Dermis blood vessel endothelial cell (primary cell): ENCODE results near the gene ZDHHC18. TPM values are rescaled to one million over a fixed set of nuclear protein-coding genes. Genes with fewer than 3 reads are reported as not detected.
A peak's percentile ranks its signal among the peaks of the same experiment; 100 is the strongest.
"Not testable (repeated sequence)": the region's sequence is repeated elsewhere in the genome, so short reads cannot be mapped to it uniquely, and the experiment has no call there.

Source experiments
- DNase-seq: peaks from one replicate; pipeline ENCODE4 v3.0.0; 2010
- total RNA-seq: library from RNA; depleted of rRNA; stranded (reverse); fragments of >200 nt; gene quantifications from 2 replicates; pipeline ENCODE4 v1.2.3, GENCODE V29; 2014

Gene ZDHHC18
- total RNA-seq, 1 donor from 2014 or later: 6.8 TPM

GRCh38 chr1:26858891-26859640, 32.6 kb downstream of the ZDHHC18 start:
- no peak for DNase-seq

GRCh38 chr1:26861286-26861701, 34.8 kb downstream of the ZDHHC18 start:
- peak; percentile 29 for DNase-seq

- DNase-seq: no peak
Measured at GRCh38 chr1:26861889-26862378, 35.4 kb downstream of the ZDHHC18 start.

- peak; percentile 17 for DNase-seq
Measured at GRCh38 chr1:26862781-26863684, 36.5 kb downstream of the ZDHHC18 start, which contains the start of gene SFN. TSS of gene SFN (plus strand) at chr1:26863149. CDS start at chr1:26863213, 64 bp downstream.

GRCh38 chr1:26863685-26864077, 37.2 kb downstream of the ZDHHC18 start:
- DNase-seq: no peak

- peak; percentile 98 for DNase-seq
Measured at GRCh38 chr1:26864610-26865480, 38.4 kb downstream of the ZDHHC18 start.

- DNase-seq: not testable (repeated sequence)
Measured at GRCh38 chr1:26873097-26873496, 46.6 kb downstream of the ZDHHC18 start.

- no peak for DNase-seq
Measured at GRCh38 chr1:26874896-26875295, 48.4 kb downstream of the ZDHHC18 start.

GRCh38 chr1:26877326-26877725, 50.8 kb downstream of the ZDHHC18 start:
- no peak for DNase-seq

- DNase-seq: no peak
Measured at GRCh38 chr1:26879793-26880192, 53.3 kb downstream of the ZDHHC18 start.

GRCh38 chr1:26881611-26882010, 55.1 kb downstream of the ZDHHC18 start:
- DNase-seq: not testable (repeated sequence)

- no peak for DNase-seq
Measured at GRCh38 chr1:26882696-26883463, 56.4 kb downstream of the ZDHHC18 start.

GRCh38 chr1:26887125-26887524, 60.6 kb downstream of the ZDHHC18 start:
- peak; percentile 63 for DNase-seq

- no peak for DNase-seq
Measured at GRCh38 chr1:26888231-26888630, 61.7 kb downstream of the ZDHHC18 start.

- peak; percentile 85 for DNase-seq
Measured at GRCh38 chr1:26889551-26890466, 63.3 kb downstream of the ZDHHC18 start, which contains the start of gene GPN2. TSS of gene GPN2 (minus strand) at chr1:26890283. CDS start at chr1:26890096, 187 bp downstream.

- no peak for DNase-seq
Measured at GRCh38 chr1:26890467-26890796, 63.9 kb downstream of the ZDHHC18 start.

GRCh38 chr1:26894263-26894662, 67.8 kb downstream of the ZDHHC18 start:
- no peak for DNase-seq

- no peak for DNase-seq
Measured at GRCh38 chr1:26897351-26897750, 70.9 kb downstream of the ZDHHC18 start.

- DNase-seq: peak; percentile 96
Measured at GRCh38 chr1:26900001-26900814, 73.7 kb downstream of the ZDHHC18 start, which contains the start of gene GPATCH3. TSS of gene GPATCH3 (minus strand) at chr1:26900467. CDS start at chr1:26900442, 25 bp downstream.
